GM19193 (cell line): ENCODE data around the gene CHMP1A.

Source experiments
- POLR2A ChIP-seq: IDR thresholded peaks from 4 replicates; pipeline ENCODE4 v1.6.1; 2011; ENCODE audit not compliant: insufficient read depth, insufficient read length; ENCODE audit errors: extremely low read depth

CHMP1A gene

GRCh38 chr16:89618109-89618998 lies 39.2 kb downstream of the CHMP1A start:
- no peak for TF ChIP-seq POLR2A

GRCh38 chr16:89617036-89617435 lies 40.5 kb downstream of the CHMP1A start:
- TF ChIP-seq POLR2A, result no peak

GRCh38 chr16:89616623-89617022 lies 40.9 kb downstream of the CHMP1A start:
- no peak for TF ChIP-seq POLR2A

- no peak for TF ChIP-seq POLR2A
Measured at GRCh38 chr16:89615596-89616090, 41.9 kb downstream of the CHMP1A start.

- no peak for TF ChIP-seq POLR2A
Measured at GRCh38 chr16:89615176-89615575, 42.3 kb downstream of the CHMP1A start.

GRCh38 chr16:89613954-89614459 lies 43.5 kb downstream of the CHMP1A start:
- TF ChIP-seq POLR2A, result no peak

GRCh38 chr16:89613231-89613953 lies 44.1 kb downstream of the CHMP1A start, which contains the start of gene DPEP1:
TSS of gene DPEP1 (plus strand) at chr16:89613642. CDS start at chr16:89630411, 16,769 bp downstream.
- no peak for TF ChIP-seq POLR2A

- no peak for TF ChIP-seq POLR2A
Measured at GRCh38 chr16:89612415-89613166, 44.9 kb downstream of the CHMP1A start.

GRCh38 chr16:89610108-89610453 lies 47.4 kb downstream of the CHMP1A start:
- no peak for TF ChIP-seq POLR2A

- no peak for TF ChIP-seq POLR2A
Measured at GRCh38 chr16:89607937-89608740, 49.4 kb downstream of the CHMP1A start.

- TF ChIP-seq POLR2A, result no peak
Measured at GRCh38 chr16:89607453-89607852, 50.1 kb downstream of the CHMP1A start.

- no peak for TF ChIP-seq POLR2A
Measured at GRCh38 chr16:89606006-89606405, 51.5 kb downstream of the CHMP1A start.

- TF ChIP-seq POLR2A, result no peak
Measured at GRCh38 chr16:89605186-89605970, 52.1 kb downstream of the CHMP1A start.
